Smooth muscle cell of the brain vasculature (primary cell): ENCODE results near the gene COL27A1.

ENCODE experiments used
- DNase-seq: peaks from one replicate; pipeline ENCODE4 v3.0.0-alpha.2; 2012; ENCODE audit warnings: low read depth, low spot score

Gene COL27A1

GRCh38 chr9:114339130-114339908 is 184.0 kb downstream of the COL27A1 start:
- no peak for DNase-seq

GRCh38 chr9:114341152-114341830 is 186.0 kb downstream of the COL27A1 start:
- no peak for DNase-seq

GRCh38 chr9:114341991-114342390 is 186.7 kb downstream of the COL27A1 start:
- no peak for DNase-seq

GRCh38 chr9:114342755-114343440 is 187.6 kb downstream of the COL27A1 start:
- no peak for DNase-seq

- no peak for DNase-seq
Measured at GRCh38 chr9:114343471-114344187, 188.3 kb downstream of the COL27A1 start.

- DNase-seq: no peak
Measured at GRCh38 chr9:114344188-114344566, 188.8 kb downstream of the COL27A1 start.

- no peak for DNase-seq
Measured at GRCh38 chr9:114344692-114345091, 189.4 kb downstream of the COL27A1 start.

- DNase-seq: no peak
Measured at GRCh38 chr9:114345493-114346065, 190.2 kb downstream of the COL27A1 start.

GRCh38 chr9:114346146-114346545 is 190.8 kb downstream of the COL27A1 start:
- no peak for DNase-seq

GRCh38 chr9:114347675-114348074 is 192.3 kb downstream of the COL27A1 start:
- no peak for DNase-seq

GRCh38 chr9:114348261-114348905 is 193.0 kb downstream of the COL27A1 start:
- no peak for DNase-seq

- DNase-seq: peak; percentile 60
Measured at GRCh38 chr9:114348906-114349482, 193.7 kb downstream of the COL27A1 start.

GRCh38 chr9:114349713-114350480 is 194.6 kb downstream of the COL27A1 start:
- no peak for DNase-seq

- DNase-seq: no peak
Measured at GRCh38 chr9:114350636-114351401, 195.5 kb downstream of the COL27A1 start.

- DNase-seq: no peak
Measured at GRCh38 chr9:114351932-114352331, 196.6 kb downstream of the COL27A1 start.

- no peak for DNase-seq
Measured at GRCh38 chr9:114355821-114356220, 200.5 kb downstream of the COL27A1 start.

- no peak for DNase-seq
Measured at GRCh38 chr9:114356792-114357191, 201.5 kb downstream of the COL27A1 start.

- DNase-seq: no peak
Measured at GRCh38 chr9:114357360-114357759, 202.0 kb downstream of the COL27A1 start.

GRCh38 chr9:114357911-114358328 is 202.6 kb downstream of the COL27A1 start:
- no peak for DNase-seq
